ENCODE data around the gene ARHGAP28. TPM values are rescaled to one million over a fixed set of nuclear protein-coding genes. Genes with fewer than 3 reads are reported as not detected.

The ARHGAP28 gene
- polyA plus RNA-seq, 1 donor from 2014 or later = 9.8 TPM

GRCh38 chr18:6785001-6785400 is 55.5 kb downstream of the ARHGAP28 start:
- TF ChIP-seq MXI1 (conservative IDR thresholded peaks at IDR 0.05; ENCODE audit: poor library complexity, severe bottlenecking) (no peak), EP300 (conservative IDR thresholded peaks at IDR 0.05; ENCODE audit: poor library complexity, severe bottlenecking) (no peak), EZH2 (IDR thresholded peaks at IDR 0.05; ENCODE audit: borderline replicate concordance, insufficient read depth, low read length, poor library complexity, severe bottlenecking) (no peak), RAD21 (conservative IDR thresholded peaks at IDR 0.05) (no peak), CTCF (IDR thresholded peaks at IDR 0.05; ENCODE audit: poor library complexity, severe bottlenecking) (no peak), POLR2AphosphoS5 (IDR thresholded peaks at IDR 0.05) (no peak), TAF1 (IDR thresholded peaks at IDR 0.05; ENCODE audit: low read depth) (no peak), SMC3 (conservative IDR thresholded peaks at IDR 0.05; ENCODE audit: poor library complexity) (no peak), REST (IDR thresholded peaks at IDR 0.05; ENCODE audit: borderline replicate concordance) (no peak)
- no peak overlapping the region for H3K4me2 ChIP-seq (ENCODE audit: low read length)

DNA sequence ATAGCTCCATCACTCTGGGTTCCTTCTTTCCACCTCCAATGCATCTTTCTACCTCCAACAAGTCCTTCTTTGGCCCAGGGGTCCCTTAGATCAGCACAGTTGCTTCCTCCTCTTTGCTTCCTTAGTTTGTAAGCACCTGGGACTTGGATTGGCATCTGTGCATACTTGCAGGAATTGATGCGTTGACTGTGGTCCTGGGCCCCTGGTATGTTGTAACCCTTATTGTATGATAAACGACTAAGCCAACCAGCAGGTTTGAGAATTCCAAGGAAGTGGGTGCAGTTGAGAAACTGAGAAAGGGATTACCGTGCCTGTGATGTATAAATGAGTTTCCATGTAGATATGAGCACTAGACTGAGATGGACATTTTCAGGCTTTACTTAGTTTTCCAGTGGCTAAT is 55.9 kb downstream of the ARHGAP28 start:
- Histone ChIP-seq H3K9me3 (ENCODE audit: low read length) (no peaks in the 10 kb centered on the region), H3K27ac (ENCODE audit: low read length) (no peak overlapping the region), H3K36me3 (ENCODE audit: insufficient read depth, low read length) (no peaks in the 10 kb centered on the region), H3K4me2 (ENCODE audit: low read length) (no peak overlapping the region), H3K9me2 (ENCODE audit: insufficient read depth, low read length) (no peaks in the 10 kb centered on the region), H3K79me2 (replicated peaks; ENCODE audit: insufficient read depth, low read length) (no peaks in the 10 kb centered on the region), H3K27me3 (ENCODE audit: insufficient read depth, low read depth, low read length) (no peaks in the 10 kb centered on the region), H2AFZ (ENCODE audit: low read depth, low read length) (no peak overlapping the region), H3K9ac (ENCODE audit: low read length) (no peak overlapping the region), H3F3A (ENCODE audit: insufficient read depth, low read length, poor library complexity, severe bottlenecking) (no peaks in the 10 kb centered on the region), H3K4me3 (ENCODE audit: low read length) (no peak overlapping the region), H4K20me1 (ENCODE audit: insufficient read depth) (no peaks in the 10 kb centered on the region)
- TF ChIP-seq CTCF (IDR thresholded peaks at IDR 0.05; ENCODE audit: poor library complexity, severe bottlenecking) = no peak
- no peak for TF ChIP-seq EZH2 (IDR thresholded peaks at IDR 0.05; ENCODE audit: borderline replicate concordance, insufficient read depth, low read length, poor library complexity, severe bottlenecking)

More at GRCh38 chr18:6785001-6785400, 55.5 kb downstream of the ARHGAP28 start:
- Histone ChIP-seq H3K36me3 (ENCODE audit: insufficient read depth, low read length) (no peaks in the 10 kb centered on the region), H4K20me1 (ENCODE audit: insufficient read depth) (no peaks in the 10 kb centered on the region), H3K4me3 (ENCODE audit: low read length) (no peak overlapping the region), H2AFZ (ENCODE audit: low read depth, low read length) (no peak overlapping the region), H3K27me3 (ENCODE audit: insufficient read depth, low read depth, low read length) (no peaks in the 10 kb centered on the region), H3K9ac (ENCODE audit: low read length) (no peak overlapping the region), H3F3A (ENCODE audit: insufficient read depth, low read length, poor library complexity, severe bottlenecking) (no peaks in the 10 kb centered on the region), H3K9me3 (ENCODE audit: low read length) (no peaks in the 10 kb centered on the region), H3K9me2 (ENCODE audit: insufficient read depth, low read length) (no peaks in the 10 kb centered on the region), H3K27ac (ENCODE audit: low read length) (no peak overlapping the region), H3K79me2 (replicated peaks; ENCODE audit: insufficient read depth, low read length) (no peaks in the 10 kb centered on the region)

Measured in neural cell (in vitro differentiated cells).